ENCODE results near the gene NCAM2.

GRCh38 chr21:21019681-21020080 lies 21.5 kb downstream of the NCAM2 start:
- TF ChIP-seq POLR2A (IDR thresholded peaks at IDR 0.05) = no peak
- TF ChIP-seq, protein P1, sequence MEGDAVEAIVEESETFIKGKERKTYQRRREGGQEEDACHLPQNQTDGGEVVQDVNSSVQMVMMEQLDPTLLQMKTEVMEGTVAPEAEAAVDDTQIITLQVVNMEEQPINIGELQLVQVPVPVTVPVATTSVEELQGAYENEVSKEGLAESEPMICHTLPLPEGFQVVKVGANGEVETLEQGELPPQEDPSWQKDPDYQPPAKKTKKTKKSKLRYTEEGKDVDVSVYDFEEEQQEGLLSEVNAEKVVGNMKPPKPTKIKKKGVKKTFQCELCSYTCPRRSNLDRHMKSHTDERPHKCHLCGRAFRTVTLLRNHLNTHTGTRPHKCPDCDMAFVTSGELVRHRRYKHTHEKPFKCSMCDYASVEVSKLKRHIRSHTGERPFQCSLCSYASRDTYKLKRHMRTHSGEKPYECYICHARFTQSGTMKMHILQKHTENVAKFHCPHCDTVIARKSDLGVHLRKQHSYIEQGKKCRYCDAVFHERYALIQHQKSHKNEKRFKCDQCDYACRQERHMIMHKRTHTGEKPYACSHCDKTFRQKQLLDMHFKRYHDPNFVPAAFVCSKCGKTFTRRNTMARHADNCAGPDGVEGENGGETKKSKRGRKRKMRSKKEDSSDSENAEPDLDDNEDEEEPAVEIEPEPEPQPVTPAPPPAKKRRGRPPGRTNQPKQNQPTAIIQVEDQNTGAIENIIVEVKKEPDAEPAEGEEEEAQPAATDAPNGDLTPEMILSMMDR (IDR thresholded peaks at IDR 0.05) = no peak
- TF ChIP-seq EP300 (IDR thresholded peaks at IDR 0.05) = no peak
